SH-SY5Y (cell line): Measurements from ENCODE around the gene BABAM2.

Source experiments
- GATA2 ChIP-seq: IDR thresholded peaks from 2 replicates; pipeline ENCODE4 v1.6.1; 2011; ENCODE audit warnings: mild to moderate bottlenecking, low read depth, low read length
- GATA3 ChIP-seq: IDR thresholded peaks from 2 replicates; pipeline ENCODE4 v1.6.1; 2011; ENCODE audit warnings: low read depth, mild to moderate bottlenecking, low read length, moderate library complexity

DNA sequence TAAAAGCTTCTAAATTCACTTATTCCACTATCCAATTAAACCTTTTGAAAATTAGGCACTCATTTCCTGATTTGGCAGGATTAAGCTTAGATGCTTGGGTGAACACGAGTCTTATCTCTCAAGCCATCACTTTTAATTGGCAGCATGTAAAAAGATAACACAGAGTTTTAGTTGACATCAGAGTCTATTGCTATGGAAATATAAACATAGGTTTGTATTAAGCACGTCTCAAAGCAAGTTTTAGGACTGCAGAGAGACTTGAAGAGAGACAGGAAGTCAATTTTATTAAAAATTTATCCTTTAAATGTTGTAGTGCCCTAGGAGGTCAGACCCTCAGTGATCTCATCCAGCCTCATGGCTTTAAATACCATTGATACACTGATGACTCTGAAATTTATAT lies 5.9 kb upstream of the BABAM2 start:
- TF ChIP-seq GATA2 (no peak), GATA3 (no peak)
